GM12878 (cell line): Measurements from ENCODE around the gene STX1A. TPM values are rescaled to one million over a fixed set of nuclear protein-coding genes. Genes with fewer than 3 reads are reported as not detected.

Experiments used
- CBX3 ChIP-seq: fragments of 200-600 bp; sonication (generic); IDR thresholded peaks from 2 replicates; pipeline ENCODE4 v1.6.1; 2016; ENCODE audit warnings: low read depth, borderline replicate concordance
- CHD2 ChIP-seq: IDR thresholded peaks from 2 replicates; pipeline ENCODE4 v1.6.1; 2011; ENCODE audit warnings: low read depth, low read length, improper control_type of control experiment, borderline replicate concordance
- GATAD2B ChIP-seq: fragments of 450-650 bp; conservative IDR thresholded peaks from 2 replicates; pipeline ENCODE4 v1.6.1; 2017; ENCODE audit warnings: low read depth, mild to moderate bottlenecking, moderate library complexity
- NR2F1 ChIP-seq: fragments of 450-650 bp; conservative IDR thresholded peaks from 2 replicates; pipeline ENCODE4 v1.6.1; 2017; ENCODE audit warnings: mild to moderate bottlenecking
- SIN3A ChIP-seq: IDR thresholded peaks from 2 replicates; pipeline ENCODE4 v1.6.1; 2012; ENCODE audit warnings: low read depth, low read length, improper control_type of control experiment
- YY1 ChIP-seq: IDR thresholded peaks from 2 replicates; pipeline ENCODE4 v1.6.1; 2011; ENCODE audit warnings: low read depth, mild to moderate bottlenecking, low read length
- polyA plus RNA-seq, 11 experiments: library from polyadenylated mRNA; depleted of rRNA in 4 of 11; unstranded in 6 of 11; stranded (reverse) in 5 of 11; fragments of >200 nt; fragmentation: Nextera tagmentation in 4 of 11; fragmentation: Illumina TruSeq in 1 of 11; extraction: Ambion mirVana in 4 of 11; extraction: Trizol in 1 of 11; gene quantifications; 1 replicate in 1 of 11; 2 replicates in 10 of 11; pipeline versions ENCODE4 v1.2.1 to v1.2.3, GENCODE V29; 2011 to 2016; ENCODE audit warnings: inconsistent platforms in 2 of 11, missing spikeins in 2 of 11, low read depth in 1 of 11
- total RNA-seq, 4 experiments: library from RNA; depleted of rRNA in 3 of 4; stranded (reverse); fragments of >200 nt in 3 of 4; fragmentation: Illumina TruSeq in 1 of 4; extraction: Trizol in 1 of 4; gene quantifications; 2 replicates each; pipeline versions ENCODE4 v1.2.1 to v1.2.3, GENCODE V29; 2013 to 2021
- TF ChIP-seq, protein P1 (sequence below): IDR thresholded peaks from 2 replicates; pipeline ENCODE4 v1.6.1; 2012; ENCODE audit warnings: low read length, inconsistent platforms
- TF ChIP-seq, protein P2 (sequence below): fragments of 450-650 bp; formaldehyde crosslinking; IDR thresholded peaks from 2 replicates; pipeline ENCODE4 v1.4.0; 2020; ENCODE audit warnings: mild to moderate bottlenecking, moderate library complexity

Gene STX1A
- total and polyA plus RNA-seq, 10 of the 15 experiments (the other 5 are each of a cell fraction or from before 2014, with no cell fraction given), result 0.15 to 5.3 (median 2.5) TPM

DNA sequence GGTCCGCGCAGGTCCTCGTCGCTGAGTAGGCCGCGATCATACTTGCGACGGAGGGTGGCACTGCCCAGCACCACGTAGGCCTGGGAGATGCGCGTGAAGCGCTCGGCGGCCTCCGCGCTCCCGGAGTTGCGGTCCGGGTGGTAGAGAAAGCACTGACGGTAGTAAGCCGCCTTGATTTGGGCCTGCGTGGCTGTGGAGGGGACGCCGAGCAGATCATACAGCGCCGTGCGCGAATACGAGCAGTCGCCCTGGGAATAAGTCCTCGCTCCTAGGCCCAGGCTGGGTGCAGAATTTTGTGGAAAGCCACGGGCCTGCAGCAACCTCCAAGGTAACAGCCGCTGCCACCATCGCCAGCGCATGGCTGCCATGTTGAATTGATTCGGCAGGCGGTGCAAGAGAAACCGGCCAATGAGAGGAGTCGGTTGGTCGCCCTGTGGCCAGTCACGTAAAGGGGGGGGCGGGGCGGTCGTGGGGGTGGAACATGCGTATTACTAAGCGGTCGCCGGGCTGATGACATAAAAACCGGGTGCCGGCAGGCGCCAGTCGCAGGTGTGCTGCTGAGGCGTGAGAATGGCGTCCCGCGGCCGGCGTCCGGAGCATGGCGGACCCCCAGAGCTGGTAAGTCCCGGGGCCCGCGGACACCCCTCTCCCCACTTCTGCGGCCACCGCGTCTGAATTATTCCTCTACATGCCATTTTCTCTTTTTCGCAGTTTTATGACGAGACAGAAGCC, 36.2 kb downstream of the STX1A start, which contains the start of the genes BUD23 and DNAJC30 (continued):
- TF ChIP-seq, protein P1, sequence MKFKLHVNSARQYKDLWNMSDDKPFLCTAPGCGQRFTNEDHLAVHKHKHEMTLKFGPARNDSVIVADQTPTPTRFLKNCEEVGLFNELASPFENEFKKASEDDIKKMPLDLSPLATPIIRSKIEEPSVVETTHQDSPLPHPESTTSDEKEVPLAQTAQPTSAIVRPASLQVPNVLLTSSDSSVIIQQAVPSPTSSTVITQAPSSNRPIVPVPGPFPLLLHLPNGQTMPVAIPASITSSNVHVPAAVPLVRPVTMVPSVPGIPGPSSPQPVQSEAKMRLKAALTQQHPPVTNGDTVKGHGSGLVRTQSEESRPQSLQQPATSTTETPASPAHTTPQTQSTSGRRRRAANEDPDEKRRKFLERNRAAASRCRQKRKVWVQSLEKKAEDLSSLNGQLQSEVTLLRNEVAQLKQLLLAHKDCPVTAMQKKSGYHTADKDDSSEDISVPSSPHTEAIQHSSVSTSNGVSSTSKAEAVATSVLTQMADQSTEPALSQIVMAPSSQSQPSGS, result no peak
- TF ChIP-seq, protein P2, sequence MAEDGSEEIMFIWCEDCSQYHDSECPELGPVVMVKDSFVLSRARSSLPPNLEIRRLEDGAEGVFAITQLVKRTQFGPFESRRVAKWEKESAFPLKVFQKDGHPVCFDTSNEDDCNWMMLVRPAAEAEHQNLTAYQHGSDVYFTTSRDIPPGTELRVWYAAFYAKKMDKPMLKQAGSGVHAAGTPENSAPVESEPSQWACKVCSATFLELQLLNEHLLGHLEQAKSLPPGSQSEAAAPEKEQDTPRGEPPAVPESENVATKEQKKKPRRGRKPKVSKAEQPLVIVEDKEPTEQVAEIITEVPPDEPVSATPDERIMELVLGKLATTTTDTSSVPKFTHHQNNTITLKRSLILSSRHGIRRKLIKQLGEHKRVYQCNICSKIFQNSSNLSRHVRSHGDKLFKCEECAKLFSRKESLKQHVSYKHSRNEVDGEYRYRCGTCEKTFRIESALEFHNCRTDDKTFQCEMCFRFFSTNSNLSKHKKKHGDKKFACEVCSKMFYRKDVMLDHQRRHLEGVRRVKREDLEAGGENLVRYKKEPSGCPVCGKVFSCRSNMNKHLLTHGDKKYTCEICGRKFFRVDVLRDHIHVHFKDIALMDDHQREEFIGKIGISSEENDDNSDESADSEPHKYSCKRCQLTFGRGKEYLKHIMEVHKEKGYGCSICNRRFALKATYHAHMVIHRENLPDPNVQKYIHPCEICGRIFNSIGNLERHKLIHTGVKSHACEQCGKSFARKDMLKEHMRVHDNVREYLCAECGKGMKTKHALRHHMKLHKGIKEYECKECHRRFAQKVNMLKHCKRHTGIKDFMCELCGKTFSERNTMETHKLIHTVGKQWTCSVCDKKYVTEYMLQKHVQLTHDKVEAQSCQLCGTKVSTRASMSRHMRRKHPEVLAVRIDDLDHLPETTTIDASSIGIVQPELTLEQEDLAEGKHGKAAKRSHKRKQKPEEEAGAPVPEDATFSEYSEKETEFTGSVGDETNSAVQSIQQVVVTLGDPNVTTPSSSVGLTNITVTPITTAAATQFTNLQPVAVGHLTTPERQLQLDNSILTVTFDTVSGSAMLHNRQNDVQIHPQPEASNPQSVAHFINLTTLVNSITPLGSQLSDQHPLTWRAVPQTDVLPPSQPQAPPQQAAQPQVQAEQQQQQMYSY (CRISPR knock-in tag), result no peak
- peak; percentile 74 for TF ChIP-seq CHD2
- TF ChIP-seq CBX3, result no peak
- peak; percentile 42; the same call in 1 of the 2 replicates for TF ChIP-seq GATAD2B
- TF ChIP-seq SIN3A, result peak; percentile 90
- TF ChIP-seq YY1, result peak; percentile 97
- TF ChIP-seq NR2F1, result no peak
